Neuron (in vitro differentiated cells): Measurements from ENCODE around the gene C22orf23.
"Not testable (repeated sequence)": the region's sequence is repeated elsewhere in the genome, so short reads cannot be mapped to it uniquely, and the experiment has no call there.

Source experiments
- H2AFZ ChIP-seq: one replicate; pipeline ENCODE4 v1.6.1; 2013; ENCODE audit warnings: low read depth, mild to moderate bottlenecking, inconsistent platforms, low read length, moderate library complexity
- H3K27me3 ChIP-seq: one replicate; pipeline ENCODE4 v1.6.1; 2013; ENCODE audit warnings: low read length; ENCODE audit not compliant: insufficient read depth
- H3K36me3 ChIP-seq: one replicate; pipeline ENCODE4 v1.6.1; 2013; ENCODE audit warnings: low read length; ENCODE audit not compliant: insufficient read depth
- H3K4me1 ChIP-seq: one replicate; pipeline ENCODE4 v1.6.1; 2013; ENCODE audit warnings: low read length; ENCODE audit not compliant: insufficient read depth
- H3K4me3 ChIP-seq: 2 replicates; pipeline ENCODE4 v1.5.1; 2013; ENCODE audit warnings: mild to moderate bottlenecking, low read length, moderate library complexity
- H3K9me3 ChIP-seq: one replicate; pipeline ENCODE4 v1.6.1; 2013; ENCODE audit warnings: low read length

C22orf23 gene

DNA sequence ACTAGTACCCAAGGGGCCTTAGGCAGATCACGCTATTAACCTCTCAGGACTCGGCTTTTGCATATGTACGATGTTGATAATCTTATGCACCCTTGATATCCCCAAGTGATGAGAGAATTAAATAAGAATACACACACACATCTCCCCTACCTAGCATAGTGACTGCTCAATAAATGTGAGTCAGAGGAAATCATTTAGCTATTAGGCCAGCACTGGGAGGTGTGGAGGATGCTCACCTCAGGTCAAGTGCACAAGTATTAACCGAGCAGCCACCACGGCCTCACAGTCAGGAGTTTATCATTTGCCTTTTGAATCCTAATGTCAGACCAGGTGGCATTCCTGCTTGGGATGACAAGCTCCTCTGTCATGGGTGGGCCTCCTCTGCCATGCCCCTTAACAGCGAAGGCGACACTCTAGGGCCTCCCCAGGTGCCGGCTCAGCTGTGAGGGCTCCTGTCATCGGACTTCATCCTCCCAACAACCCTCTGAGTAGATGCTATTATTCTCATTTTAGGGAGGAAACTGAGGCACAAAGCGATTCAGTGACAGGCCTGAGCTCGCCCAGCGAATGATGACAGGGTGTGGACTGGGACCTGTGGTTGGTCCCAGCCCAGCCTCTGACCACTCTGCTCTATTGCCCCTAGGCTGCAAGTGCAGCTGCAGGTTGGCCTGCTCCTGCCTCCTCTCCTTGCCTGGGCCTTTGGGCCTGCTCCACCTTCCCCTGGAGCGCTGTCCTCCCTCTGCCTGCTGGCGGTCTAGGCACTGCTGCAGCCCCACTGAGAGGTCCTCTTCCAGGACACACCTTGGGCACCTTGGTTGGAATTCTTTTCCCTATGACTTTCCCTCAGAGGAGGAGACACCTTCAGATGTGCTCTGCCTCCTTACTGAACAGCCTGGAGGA, 36.0 kb upstream of the C22orf23 start:
- H2AFZ ChIP-seq, result no peak overlapping the region
- H3K4me1 ChIP-seq, result no peaks in the 10 kb centered on the region
- no peaks in the 10 kb centered on the region for H3K9me3 ChIP-seq
- no peaks in the 10 kb centered on the region for H3K27me3 ChIP-seq
- no peaks in the 10 kb centered on the region for H3K36me3 ChIP-seq
- no peak overlapping the region for H3K4me3 ChIP-seq

DNA sequence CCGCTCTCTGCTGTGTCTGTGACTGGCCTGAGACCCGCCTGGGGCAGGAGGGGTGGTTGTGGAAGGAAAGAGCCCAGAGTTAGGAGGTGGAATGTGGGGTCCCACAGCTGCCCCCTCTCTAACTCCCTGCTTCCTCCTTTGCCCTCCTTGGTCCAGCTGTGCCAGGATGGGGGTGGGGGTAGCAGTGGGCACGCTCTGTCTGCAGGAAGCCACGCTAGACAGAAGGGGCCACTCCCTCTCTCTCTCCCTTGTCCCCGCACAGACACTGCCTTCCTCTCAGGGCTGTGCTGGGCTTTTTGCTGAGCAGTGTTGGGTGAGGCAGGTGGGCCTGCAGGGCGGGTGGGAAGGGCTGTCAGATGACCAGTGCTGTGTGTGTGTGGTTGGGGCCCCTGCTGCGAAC, 33.0 kb upstream of the C22orf23 start:
- no peak overlapping the region for H3K4me3 ChIP-seq
- H3K4me1 ChIP-seq, result no peaks in the 10 kb centered on the region
- no peaks in the 10 kb centered on the region for H3K36me3 ChIP-seq
- H3K27me3 ChIP-seq, result no peaks in the 10 kb centered on the region
- H2AFZ ChIP-seq, result no peak overlapping the region
- H3K9me3 ChIP-seq, result no peaks in the 10 kb centered on the region

DNA sequence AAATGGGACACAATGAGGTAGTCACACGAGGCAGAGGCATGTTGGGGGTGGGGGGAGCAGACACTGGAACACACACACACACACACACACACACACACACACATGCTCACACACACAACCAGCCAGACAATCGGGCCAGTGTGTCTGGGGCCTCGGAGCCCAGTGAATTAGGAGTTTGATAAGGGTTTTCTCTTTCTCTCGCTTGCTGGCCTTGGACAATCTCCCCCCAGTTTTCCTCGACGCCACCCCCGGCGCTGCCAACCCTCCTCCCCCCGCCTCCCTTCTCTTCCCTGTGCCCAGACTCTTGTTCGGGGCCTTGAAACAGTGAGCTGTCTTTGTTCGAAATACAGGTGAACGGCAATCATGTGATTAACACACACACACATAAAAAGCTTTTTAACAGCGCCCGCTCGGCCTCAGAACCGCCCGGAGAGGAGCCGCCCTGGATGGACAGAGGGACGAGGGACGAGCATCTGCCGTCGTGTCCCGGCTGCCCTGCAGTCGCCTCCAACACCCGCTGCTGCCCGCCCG, 32.4 kb upstream of the C22orf23 start:
- H3K9me3 ChIP-seq, result no peaks in the 10 kb centered on the region
- no peak overlapping the region for H2AFZ ChIP-seq
- no peaks in the 10 kb centered on the region for H3K4me1 ChIP-seq
- H3K4me3 ChIP-seq, result no peak overlapping the region
- no peaks in the 10 kb centered on the region for H3K27me3 ChIP-seq
- H3K36me3 ChIP-seq, result no peaks in the 10 kb centered on the region

DNA sequence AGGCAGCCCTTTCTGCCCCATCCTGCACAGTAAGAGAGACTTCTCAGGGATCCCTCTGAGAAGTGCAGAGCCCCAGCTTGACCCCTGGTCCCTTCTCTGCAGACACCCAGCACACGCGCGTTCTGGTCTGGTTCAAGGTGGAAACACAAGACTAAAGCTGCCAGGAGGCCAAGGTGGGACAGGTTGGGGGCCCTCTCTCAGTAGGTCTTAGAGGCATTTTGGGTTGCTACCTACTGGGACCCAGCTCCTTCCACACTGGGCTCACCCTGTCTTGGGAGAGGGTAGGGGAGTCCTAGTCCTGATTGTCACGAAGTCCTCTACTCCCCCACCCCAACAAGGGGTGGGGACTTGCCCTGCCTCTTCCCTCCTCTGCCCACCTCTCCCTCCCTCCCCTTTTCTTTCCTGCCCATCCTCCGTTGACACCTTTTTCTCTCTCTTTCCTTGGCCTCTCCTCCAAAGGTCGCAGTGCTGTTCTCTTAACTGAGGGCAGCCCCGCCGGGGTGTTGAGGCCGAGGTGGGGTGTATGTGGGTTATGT, 31.7 kb upstream of the C22orf23 start:
- Histone ChIP-seq H3K4me1 (no peaks in the 10 kb centered on the region), H3K9me3 (no peaks in the 10 kb centered on the region), H2AFZ (no peak overlapping the region), H3K27me3 (no peaks in the 10 kb centered on the region), H3K36me3 (no peaks in the 10 kb centered on the region), H3K4me3 (no peak overlapping the region)

DNA sequence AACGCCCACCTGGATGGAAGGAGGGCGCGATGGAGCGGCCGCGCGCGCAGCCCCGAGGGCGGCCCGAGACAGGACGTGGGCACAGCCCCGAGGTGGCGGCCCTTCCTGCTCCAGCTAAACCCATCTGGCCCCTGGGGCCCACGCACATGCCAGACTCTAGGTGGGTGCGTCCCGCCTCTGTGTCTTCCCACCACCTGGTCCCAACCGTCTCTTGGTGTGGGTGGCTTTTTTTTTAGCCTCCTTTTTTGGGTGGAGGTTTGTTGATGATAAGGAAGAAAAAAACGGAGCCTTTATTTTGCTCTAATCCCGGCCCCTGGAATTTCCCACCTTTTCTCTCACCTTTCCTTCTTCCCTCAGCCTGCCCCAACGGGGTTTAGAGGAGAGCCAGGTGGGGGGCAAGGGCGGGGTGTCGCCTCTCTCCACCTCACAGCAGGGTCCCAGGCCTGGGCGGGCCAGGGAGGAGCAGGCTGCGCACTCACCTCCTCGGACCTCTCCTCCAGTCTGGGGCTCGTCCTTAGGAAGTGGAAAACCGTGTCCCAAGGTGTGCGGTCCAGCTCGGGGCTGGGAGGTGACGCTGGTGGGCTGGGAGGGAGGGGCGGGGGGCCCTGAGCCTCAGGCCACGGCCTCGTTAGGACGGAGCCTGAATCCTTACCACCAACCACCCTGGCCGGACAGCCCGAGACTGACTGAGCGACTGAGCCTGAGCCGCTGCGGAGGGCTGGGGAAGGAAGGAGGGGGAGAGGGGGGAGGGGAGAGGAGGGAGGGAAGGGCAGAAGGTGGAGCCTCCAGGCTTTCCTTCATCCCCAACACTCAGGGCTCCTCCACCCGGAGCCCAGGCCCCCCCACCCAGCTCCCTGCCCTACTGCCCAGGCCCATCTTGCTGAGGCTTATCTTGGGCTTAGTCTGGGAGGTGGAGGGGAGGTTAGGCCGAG, 30.7 kb upstream of the C22orf23 start, which contains the start of gene SOX10:
TSS of gene SOX10 (minus strand) at position 696 of the 932 bp plus-strand sequence. CDS start 771 bp downstream, outside the sequence.
- no peak within 1 kb of the TSS for H3K4me3 ChIP-seq
- H3K9me3 ChIP-seq, result no peaks in the 10 kb centered on the region
- no peaks in the 10 kb centered on the region for H3K36me3 ChIP-seq
- no peaks in the 10 kb centered on the region for H3K27me3 ChIP-seq
- H2AFZ ChIP-seq, result no peak within 1 kb of the TSS
- H3K4me1 ChIP-seq, result no peaks in the 10 kb centered on the region

DNA sequence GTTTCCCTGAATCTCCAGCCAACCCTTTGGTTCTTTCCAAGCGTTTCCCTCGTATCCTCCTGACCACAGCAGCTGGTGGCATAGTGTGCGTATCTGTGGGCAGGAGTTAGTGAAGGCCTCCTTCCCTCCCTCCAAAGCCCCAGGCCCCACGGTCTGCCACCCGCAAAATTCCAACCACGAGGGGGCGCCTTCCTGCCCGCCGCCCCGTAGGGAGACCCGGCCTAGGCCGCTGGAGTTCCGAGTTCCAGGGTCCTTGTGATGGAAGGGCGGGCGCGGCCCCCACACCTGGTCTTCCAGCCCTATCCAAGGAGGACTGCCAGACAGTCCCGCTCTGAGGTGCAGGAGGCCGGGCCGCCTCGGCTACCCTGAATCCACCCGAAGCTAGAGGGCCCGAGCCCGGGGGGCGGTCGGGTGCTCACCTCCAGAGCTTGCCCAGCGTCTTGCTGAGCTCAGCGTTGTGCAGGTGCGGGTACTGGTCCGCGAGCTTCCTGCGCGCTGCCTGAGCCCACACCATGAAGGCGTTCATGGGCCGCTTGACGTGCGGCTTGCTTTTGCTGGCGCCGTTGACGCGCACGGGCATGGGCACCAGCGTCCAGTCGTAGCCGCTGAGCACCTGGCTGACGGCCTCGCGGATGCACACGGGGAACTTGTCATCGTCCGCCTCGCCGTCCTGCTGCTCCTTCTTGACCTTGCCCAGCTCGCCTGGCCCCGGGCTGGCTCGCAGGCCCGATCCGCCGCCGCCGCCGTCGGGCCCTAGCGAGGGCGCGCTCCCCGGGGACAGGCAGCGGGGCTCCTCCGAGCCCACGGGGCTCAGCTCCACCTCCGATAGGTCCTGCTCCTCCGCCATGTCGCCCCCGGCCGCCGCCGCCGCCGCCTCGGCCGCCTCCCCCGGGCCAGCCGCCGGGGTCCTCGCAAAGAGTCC, 29.8 kb upstream of the C22orf23 start:
- H2AFZ ChIP-seq, result no peak overlapping the region
- no peak overlapping the region for H3K4me3 ChIP-seq
- no peaks in the 10 kb centered on the region for H3K36me3 ChIP-seq
- H3K4me1 ChIP-seq, result no peaks in the 10 kb centered on the region
- no peaks in the 10 kb centered on the region for H3K27me3 ChIP-seq
- H3K9me3 ChIP-seq, result no peaks in the 10 kb centered on the region

DNA sequence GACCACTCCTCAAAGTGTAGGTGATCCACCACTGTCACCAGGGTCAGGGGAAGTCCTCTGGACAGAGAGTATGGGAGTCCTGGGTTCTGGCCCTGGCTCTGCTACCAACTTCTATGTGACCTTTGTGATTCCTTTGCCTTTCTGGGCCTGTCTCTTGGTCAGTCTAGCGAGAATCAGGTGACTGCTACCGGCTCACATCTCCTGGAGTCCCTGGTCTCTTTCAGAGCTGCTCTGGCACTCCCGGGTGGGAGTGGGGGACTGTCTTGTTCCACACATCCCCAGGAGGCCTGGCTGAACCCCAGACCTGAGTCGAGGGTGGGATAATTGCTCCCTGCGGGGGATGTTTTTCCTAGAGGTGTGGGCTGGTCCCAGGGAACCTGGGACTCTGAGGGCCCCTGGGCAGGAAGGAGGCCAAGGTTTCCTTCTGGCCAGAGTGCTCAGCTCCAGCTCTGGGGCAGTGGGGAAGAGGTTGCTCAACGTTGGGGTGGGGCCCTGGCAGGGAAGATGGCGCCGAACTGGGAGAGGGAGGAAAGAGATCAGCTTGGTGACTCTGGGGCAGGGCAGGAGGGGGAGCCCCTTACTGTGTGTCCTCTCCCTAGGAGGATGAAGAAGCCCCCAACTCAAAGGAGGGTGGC, 28.9 kb upstream of the C22orf23 start:
- H2AFZ ChIP-seq, result no peak overlapping the region

DNA sequence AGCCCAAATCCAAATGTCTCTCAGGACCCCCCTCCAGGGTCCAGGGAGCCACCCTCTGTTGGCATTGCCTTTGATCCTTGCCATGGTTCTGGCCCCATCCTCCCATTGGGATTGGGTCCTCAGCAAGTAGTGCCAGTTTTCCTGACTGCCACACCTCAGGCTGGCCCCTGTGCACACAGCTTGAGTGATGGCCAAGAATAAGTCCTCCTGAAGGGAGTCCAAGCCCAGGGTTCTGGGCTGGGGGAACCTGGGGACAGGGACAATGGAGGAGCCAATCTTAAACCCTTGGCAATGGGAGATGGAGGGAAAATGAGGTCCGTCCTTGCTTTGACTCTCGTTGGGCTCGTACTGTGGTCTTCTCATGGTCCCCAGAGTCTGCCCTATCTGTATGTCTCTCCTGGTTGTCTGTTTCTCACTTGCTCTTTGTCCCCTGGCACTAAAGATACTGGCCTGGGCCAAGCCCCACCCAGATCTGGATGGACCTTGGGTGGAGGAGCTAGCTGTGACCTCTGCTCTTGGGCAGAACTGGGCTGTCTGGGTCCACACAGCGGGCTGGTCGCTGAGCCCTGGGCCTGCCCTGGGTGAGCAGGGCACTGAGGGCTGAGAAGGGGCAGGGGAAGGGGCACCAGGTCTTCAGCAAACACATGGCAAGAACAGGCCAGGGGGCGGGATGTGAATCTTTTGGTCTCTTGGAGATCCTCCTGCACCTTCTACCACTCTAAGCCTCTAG, 28.0 kb upstream of the C22orf23 start:
- Histone ChIP-seq H3K9me3 (no peaks in the 10 kb centered on the region), H2AFZ (no peak overlapping the region), H3K4me3 (no peak overlapping the region), H3K4me1 (no peaks in the 10 kb centered on the region), H3K36me3 (no peaks in the 10 kb centered on the region), H3K27me3 (no peaks in the 10 kb centered on the region)

More for the DNA sequence above, 28.9 kb upstream of the C22orf23 start:
- H3K36me3 ChIP-seq, result no peaks in the 10 kb centered on the region
- no peaks in the 10 kb centered on the region for H3K27me3 ChIP-seq
- H3K4me1 ChIP-seq, result no peaks in the 10 kb centered on the region
- no peaks in the 10 kb centered on the region for H3K9me3 ChIP-seq
- H3K4me3 ChIP-seq, result no peak overlapping the region

DNA sequence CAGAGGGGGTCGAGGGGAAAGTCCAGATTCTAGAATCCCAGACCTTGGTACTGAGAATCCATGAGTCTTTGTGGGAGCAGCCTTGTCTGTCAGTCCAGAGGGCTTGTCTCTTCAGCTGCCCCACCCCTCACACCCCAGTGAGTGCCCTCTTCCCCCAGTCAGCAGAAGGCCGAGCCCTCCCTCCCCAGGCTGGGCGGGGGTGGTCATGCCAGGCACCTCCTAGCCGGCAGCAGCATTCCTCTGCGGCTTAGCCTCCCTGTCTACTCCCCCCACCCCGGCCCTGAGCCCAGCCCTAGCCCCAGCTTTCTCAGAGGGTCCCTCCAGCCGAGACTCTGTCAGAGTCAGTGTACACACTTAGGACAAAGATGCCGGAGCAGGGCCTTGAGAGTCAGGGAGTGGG, 26.4 kb upstream of the C22orf23 start:
- Histone ChIP-seq H3K9me3 (no peaks in the 10 kb centered on the region), H2AFZ (no peak overlapping the region), H3K4me1 (no peaks in the 10 kb centered on the region), H3K4me3 (no peak overlapping the region), H3K27me3 (no peaks in the 10 kb centered on the region), H3K36me3 (peaks cover 3% of the 10 kb centered on the region)

DNA sequence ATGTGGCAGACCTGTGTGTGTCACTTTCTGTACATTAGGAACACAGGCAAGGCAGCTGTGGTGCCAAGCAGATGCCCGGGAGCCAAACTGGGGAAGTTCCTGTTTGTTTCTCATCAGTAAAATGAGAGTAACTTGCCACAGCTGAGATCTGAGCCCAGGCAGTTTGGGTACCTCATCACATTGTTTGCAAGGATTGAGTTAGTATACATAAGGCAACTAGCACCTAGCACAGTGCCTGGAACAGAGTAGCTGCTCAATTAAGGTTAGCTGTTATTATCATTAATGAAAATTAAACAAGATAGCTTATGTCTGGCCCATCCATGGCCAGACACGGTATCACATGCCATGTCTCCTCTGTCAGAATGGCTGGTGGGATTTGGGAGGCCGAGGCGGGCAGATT, 23.1 kb upstream of the C22orf23 start:
- peaks cover 3% of the 10 kb centered on the region for H3K36me3 ChIP-seq
- H2AFZ ChIP-seq, result no peak overlapping the region
- no peaks in the 10 kb centered on the region for H3K4me1 ChIP-seq
- H3K4me3 ChIP-seq, result no peak overlapping the region
- H3K9me3 ChIP-seq, result no peaks in the 10 kb centered on the region
- no peaks in the 10 kb centered on the region for H3K27me3 ChIP-seq

DNA sequence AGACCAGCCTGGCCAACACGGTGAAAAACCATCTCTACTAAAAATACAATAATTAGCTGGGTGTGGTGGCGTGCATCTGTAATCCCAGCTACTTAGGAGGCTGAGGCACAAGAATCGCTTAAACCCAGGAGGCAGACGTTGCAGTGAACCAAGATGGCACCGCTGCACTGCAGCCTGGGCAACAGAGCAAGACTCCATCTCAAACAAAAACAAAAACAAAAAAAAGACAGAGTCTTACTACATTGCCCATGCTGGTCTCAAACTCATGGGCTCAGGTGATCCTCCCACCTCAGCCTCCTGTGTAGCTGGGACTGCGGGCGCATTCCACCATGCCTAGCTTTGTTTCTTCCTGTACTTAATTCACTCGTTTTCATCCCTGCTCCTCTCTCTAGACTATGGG, 22.6 kb upstream of the C22orf23 start:
- H3K27me3 ChIP-seq, H3K4me1 ChIP-seq, H3K4me3 ChIP-seq, H2AFZ ChIP-seq, H3K36me3 ChIP-seq, H3K9me3 ChIP-seq: not testable (repeated sequence)
